ENCODE measurements around the gene MYCL. TPM values are rescaled to one million over a fixed set of nuclear protein-coding genes. Genes with fewer than 3 reads are reported as not detected.

The MYCL gene
- polyA plus RNA-seq, 3 donors = 24.8 to 84.0 (median 74.7) TPM

GRCh38 chr1:39894884-39895495 lies 6.7 kb downstream of the MYCL start:
- no peak for TF ChIP-seq CTCF (IDR thresholded peaks at IDR 0.05)

GRCh38 chr1:39892601-39893595 lies 8.8 kb downstream of the MYCL start:
- H2AFZ ChIP-seq (ENCODE audit: insufficient read depth, low read depth, low read length, poor library complexity, severe bottlenecking) = no peak overlapping the region
- DNase-seq = peak in 2 of 3 donors; percentile 24 to 41
- H3K27me3 Mint-ChIP-seq (ENCODE audit: low read depth in 3 of 3) = peaks cover 0 to 3% (median 0%) of the 10 kb centered on the region in 3 donors

More at GRCh38 chr1:39894884-39895495, 6.7 kb downstream of the MYCL start:
- H2AFZ ChIP-seq (ENCODE audit: insufficient read depth, low read depth, low read length, poor library complexity, severe bottlenecking) = no peak overlapping the region
- peak overlapping the region; percentile 25 for H3K4me2 ChIP-seq (replicated peaks; ENCODE audit: extremely low read depth, low read length, poor library complexity, severe bottlenecking)
- H3K4me1 ChIP-seq (ENCODE audit: control insufficient read depth in 1 of 2, insufficient read depth in 2 of 2, low read length in 2 of 2) = peaks cover 100% of the 10 kb centered on the region in 2 donors
- Mint-ChIP-seq H3K4me1 (peaks cover 98% of the 10 kb centered on the region), H3K27me3 (ENCODE audit: low read depth in 3 of 3) (peaks cover 0 to 7% (median 0%) of the 10 kb centered on the region in 3 donors), H3K4me3 (peak overlapping the region; percentile 1 to 34), H3K36me3 (peaks cover 37 to 45% of the 10 kb centered on the region in 2 donors), H3K27ac (peak overlapping the region in 4 of 7 donors; percentile 11 to 84 (median 38)), H3K9me3 (no peaks in the 10 kb centered on the region)
- H3K9me3 ChIP-seq (replicated peaks in 1 of 2; ENCODE audit: control insufficient read depth in 1 of 2, insufficient read depth in 1 of 2, low read length in 2 of 2) = no peaks in the 10 kb centered on the region
- H3K9ac ChIP-seq (ENCODE audit: insufficient read depth, low read length, poor library complexity, severe bottlenecking) = no peak overlapping the region
- peaks cover 65% of the 10 kb centered on the region for H3K79me2 ChIP-seq (ENCODE audit: insufficient read depth, low read length)
- intact Hi-C loops (cut with micrococcal nuclease) = no loop called here
- peak overlapping the region in 1 of 2 donors; percentile 17 for H3K27ac ChIP-seq (ENCODE audit: low read depth in 1 of 2, low read length in 2 of 2)
- no peak for DNase-seq
- peaks cover 62% of the 10 kb centered on the region for H4K20me1 ChIP-seq (ENCODE audit: insufficient read depth, low read length)
- H3K36me3 ChIP-seq (replicated peaks in 1 of 2; ENCODE audit: control insufficient read depth in 1 of 2, insufficient read depth in 2 of 2, low read length in 2 of 2) = peaks cover 31 to 35% of the 10 kb centered on the region in 2 donors
- WGBS (ENCODE audit: insufficient coverage) = 100% methylated on average over 1 of the region's 3 CpGs
- H3K4me3 ChIP-seq (replicated peaks in 1 of 3; ENCODE audit: low read depth in 2 of 3, low read length in 3 of 3) = no peak overlapping the region
- no peaks in the 10 kb centered on the region for H3K27me3 ChIP-seq (ENCODE audit: control insufficient read depth in 2 of 2, insufficient read depth in 2 of 2, low read length in 2 of 2)

More at GRCh38 chr1:39892601-39893595, 8.8 kb downstream of the MYCL start:
- intact Hi-C loops (cut with micrococcal nuclease) = no loop called here
- Mint-ChIP-seq H3K27ac (peak overlapping the region; percentile 35 to 93 (median 68)), H3K36me3 (peaks cover 29 to 35% of the 10 kb centered on the region in 2 donors), H3K4me3 (peak overlapping the region; percentile 67 to 86), H3K4me1 (peaks cover 87% of the 10 kb centered on the region), H3K9me3 (no peaks in the 10 kb centered on the region)
- Histone ChIP-seq H3K4me3 (replicated peaks in 1 of 3; ENCODE audit: low read depth in 2 of 3, low read length in 3 of 3) (peak overlapping the region in 1 of 3 experiments; percentile 51), H3K36me3 (replicated peaks in 1 of 2; ENCODE audit: control insufficient read depth in 1 of 2, insufficient read depth in 2 of 2, low read length in 2 of 2) (peaks cover 28 to 30% of the 10 kb centered on the region in 2 donors), H3K79me2 (ENCODE audit: insufficient read depth, low read length) (peaks cover 44% of the 10 kb centered on the region), H3K27ac (ENCODE audit: low read depth in 1 of 2, low read length in 2 of 2) (peak overlapping the region in 1 of 2 donors; percentile 82), H3K27me3 (ENCODE audit: control insufficient read depth in 2 of 2, insufficient read depth in 2 of 2, low read length in 2 of 2) (no peaks in the 10 kb centered on the region), H4K20me1 (ENCODE audit: insufficient read depth, low read length) (peaks cover 42% of the 10 kb centered on the region), H3K9me3 (replicated peaks in 1 of 2; ENCODE audit: control insufficient read depth in 1 of 2, insufficient read depth in 1 of 2, low read length in 2 of 2) (no peaks in the 10 kb centered on the region), H3K4me2 (replicated peaks; ENCODE audit: extremely low read depth, low read length, poor library complexity, severe bottlenecking) (peak overlapping the region; percentile 69), H3K9ac (ENCODE audit: insufficient read depth, low read length, poor library complexity, severe bottlenecking) (no peak overlapping the region), H3K4me1 (ENCODE audit: control insufficient read depth in 1 of 2, insufficient read depth in 2 of 2, low read length in 2 of 2) (peaks cover 93 to 94% of the 10 kb centered on the region in 2 donors)
- TF ChIP-seq CTCF (IDR thresholded peaks at IDR 0.05) = no peak
- 6% methylated on average over 4 of the region's 6 CpGs for WGBS (ENCODE audit: insufficient coverage)
